D341Med (cell line): Measurements from ENCODE around the gene PHKB.

Source experiments
- DNase-seq: peaks from one replicate; pipeline ENCODE4 v3.0.0; 2012; ENCODE audit warnings: low spot score

The PHKB gene

DNA sequence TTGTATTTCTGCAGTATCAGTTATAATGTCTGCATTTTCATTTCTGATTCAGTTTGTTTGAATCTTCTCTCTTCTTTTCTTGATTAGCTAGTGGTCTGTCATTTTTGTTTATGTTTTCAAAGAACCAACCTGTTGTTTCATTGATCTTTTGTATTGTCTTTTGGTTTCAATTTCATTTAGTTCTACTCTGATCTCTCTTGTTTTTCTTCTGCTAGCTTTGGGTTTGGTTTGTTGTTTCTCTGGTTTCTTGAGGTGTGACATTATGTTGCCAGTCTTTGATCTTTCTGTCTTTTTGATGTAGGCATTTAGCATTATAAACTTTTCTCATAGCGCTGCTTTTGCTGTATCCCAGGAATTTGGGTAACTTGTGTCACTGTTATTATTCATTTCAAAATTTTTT, 107.2 kb downstream of the PHKB start:
- no peak for DNase-seq

DNA sequence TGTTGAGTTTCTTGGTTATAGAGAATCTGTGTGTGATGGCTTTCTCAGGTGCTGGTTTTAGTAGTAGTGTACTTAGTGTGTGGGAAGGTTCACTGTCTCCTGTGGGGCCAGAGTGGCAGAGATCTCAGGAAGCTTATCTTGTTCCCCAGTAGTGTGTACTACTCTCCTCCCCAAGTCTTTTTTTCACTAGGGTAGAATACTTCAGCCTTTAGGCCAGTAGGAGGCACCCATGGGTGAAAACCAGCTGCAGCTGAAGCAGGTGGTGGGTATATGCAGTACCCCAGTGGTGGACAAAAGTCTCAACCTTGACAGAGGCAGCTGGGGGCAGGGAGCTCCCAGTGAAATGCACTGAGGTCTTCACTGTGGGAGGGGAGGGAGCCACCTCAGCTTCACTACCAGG, 109.9 kb downstream of the PHKB start:
- DNase-seq, result no peak

DNA sequence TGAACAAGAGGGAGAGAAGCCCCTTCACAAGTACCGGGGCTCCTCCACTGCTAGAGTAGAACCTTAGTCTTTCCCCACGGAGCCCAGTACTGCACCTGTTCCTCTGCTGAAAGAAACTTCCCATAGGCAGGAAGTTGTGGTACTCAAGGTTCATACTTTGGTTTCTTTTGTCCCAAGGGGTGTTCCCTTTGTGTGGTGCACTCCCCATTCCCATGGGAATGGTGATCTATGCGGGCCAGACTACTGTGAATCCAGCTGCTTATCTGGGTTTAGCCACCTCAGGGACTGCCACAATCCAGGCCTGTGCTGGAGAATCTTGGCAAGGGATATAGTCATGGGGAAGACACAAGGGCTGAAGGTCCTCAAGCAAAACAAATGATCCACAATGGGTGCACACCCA, 110.6 kb downstream of the PHKB start:
- DNase-seq, result no peak

GRCh38 chr16:47574091-47575054, 113.2 kb downstream of the PHKB start:
- no peak for DNase-seq

DNA sequence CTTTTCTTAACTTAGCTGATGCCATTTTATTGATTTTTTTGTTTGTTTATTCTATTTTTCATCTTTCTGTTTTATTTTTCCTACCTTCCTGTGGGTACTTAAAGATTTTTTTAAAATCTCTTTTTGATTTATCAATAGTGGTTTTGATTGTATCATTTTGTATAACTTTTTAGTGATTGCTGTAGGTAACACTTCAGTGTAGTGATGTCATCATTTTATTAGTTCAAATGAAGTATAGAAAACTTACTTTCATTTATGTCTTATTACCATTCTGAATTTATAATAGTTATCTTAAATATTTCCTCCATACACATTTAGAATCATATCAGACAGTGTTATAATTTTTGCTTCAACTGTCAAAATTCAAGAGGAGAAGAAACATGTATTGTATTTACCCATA, 115.9 kb downstream of the PHKB start:
- no peak for DNase-seq

DNA sequence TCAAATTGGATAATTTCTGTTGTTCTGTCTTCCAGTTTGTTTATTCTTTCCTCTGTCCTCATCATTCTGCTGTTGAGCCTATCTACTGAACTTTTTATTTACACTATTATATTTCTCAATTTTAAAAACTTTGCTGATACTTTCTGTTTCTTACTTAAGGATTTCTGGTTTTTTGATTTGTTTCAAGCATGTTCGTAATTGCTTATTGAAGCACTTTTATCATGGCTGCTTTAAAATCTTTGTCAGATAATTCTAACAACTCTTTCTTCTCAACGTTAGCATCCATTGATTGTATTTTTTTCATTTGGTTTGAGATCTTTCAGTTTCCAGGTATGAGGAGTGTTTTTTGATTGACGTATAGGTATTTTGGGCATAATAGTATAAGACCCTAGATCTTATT, 116.9 kb downstream of the PHKB start:
- DNase-seq, result no peak

DNA sequence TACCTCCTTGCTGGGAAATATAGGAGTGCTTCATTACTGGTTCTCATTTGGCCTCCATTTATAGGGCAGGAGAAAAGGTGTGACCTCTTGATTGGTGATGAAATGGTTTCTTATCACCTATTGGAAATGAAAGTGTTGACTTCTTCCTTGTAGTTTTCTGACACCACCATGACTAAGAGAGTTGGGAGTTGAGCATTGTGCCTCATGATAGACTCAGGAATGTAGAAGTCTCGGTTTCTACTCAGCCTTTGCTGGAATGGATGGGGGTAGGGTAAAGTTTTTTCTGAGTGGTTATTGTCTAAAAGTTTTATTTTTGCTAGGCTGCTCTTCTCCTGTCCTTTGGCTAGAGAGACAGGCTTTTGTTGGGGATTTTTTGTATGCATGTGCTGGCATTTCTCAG, 117.4 kb downstream of the PHKB start:
- no peak for DNase-seq

GRCh38 chr16:47581114-47581513, 120.0 kb downstream of the PHKB start:
- no peak for DNase-seq

DNA sequence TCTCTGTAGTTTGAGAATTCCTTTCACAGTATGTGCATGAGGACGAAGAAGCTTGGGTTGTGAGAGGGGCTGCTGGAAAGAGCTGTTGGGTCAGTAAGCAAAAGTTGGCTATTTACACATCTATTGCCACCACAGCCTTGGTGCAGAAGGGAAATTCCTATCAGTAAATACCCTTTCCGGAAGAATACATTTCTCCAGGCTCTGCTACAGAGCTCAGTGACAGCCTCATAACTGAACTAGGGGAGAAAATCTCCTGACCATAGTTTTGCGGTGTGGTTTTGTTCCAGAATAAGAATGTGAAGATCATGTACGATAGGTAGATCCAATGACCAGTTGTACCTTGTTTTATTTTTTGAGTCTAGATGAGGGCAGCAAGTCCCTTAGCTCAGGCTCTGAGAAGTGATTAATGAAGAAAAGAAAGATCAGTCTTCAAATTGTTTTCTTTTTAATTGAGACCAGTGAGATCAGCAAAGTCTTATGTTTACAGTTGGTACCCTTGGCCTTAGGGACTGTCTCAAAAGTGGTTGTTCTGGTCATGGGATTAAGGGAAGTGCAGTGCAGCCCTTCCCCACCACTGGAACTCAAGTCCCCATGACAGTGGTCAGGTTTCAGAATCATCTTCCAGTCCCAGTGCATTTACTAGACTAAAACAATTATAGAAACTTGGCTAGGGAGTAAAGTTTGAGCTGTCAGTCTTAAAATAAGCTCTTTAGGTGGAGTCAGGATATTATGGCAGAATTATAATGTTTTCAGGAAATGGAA, 123.5 kb downstream of the PHKB start:
- DNase-seq, result no peak

DNA sequence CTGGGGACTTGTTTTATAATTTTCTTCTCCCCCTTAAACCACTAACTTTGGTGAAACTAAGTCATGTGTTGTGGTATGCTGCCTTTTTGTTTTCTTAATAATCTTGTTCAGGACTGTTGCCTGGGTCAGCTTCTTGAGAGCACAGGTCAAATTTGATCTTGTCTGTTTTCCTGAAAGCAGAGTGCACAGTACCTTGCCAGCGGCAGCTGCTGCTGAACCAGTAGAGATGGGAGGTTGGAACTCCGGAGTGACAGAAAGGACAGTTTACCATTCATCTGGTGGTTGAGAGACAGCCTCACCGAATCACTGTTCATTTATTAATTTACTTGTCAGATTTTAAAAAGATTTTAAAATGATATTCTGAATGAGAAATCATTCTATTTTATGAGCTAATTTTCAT, 125.0 kb downstream of the PHKB start:
- DNase-seq, result no peak

- DNase-seq, result no peak
These were observed 129.3 kb downstream of the PHKB start for GRCh38 chr16:47590472-47590871.

DNA sequence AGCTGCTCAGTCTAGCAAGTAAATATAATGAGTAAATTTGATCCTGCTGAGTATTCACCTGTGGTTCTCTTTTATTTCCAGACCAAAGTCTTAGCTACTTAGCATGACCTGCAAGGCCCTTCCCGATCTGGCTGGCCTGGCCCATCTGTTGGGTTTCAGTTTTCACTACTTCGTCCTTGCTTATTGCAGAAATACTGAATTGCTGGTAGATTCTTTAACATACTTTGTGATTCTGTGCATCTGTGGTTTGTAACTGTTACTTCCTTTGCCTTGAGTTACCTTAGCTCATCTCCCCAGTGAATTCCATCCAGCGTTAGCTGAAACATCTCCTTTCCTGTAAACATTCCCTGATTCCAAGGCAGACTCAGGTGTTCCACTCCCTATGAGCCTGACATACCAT, 131.1 kb downstream of the PHKB start:
- no peak for DNase-seq

- no peak for DNase-seq
These were observed 138.4 kb downstream of the PHKB start for GRCh38 chr16:47599512-47599911.

DNA sequence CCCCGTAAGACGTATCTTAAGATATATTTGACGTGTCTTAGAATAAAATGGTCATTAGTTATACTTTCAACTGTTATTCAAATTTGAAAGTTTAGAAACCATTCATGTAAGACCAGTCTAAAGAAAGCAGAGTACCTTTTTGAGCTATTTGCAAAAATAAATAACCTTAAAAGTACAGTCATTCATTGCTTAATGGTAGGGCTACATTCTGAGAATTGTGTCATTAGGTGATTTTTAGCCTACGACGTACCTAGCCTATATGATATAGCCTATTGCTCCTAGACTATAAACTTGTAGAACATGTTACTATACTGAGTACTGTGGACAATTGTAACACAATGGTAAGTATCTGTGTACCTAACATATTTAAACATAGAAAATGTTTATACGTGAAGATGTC, 139.2 kb downstream of the PHKB start:
- DNase-seq, result no peak

DNA sequence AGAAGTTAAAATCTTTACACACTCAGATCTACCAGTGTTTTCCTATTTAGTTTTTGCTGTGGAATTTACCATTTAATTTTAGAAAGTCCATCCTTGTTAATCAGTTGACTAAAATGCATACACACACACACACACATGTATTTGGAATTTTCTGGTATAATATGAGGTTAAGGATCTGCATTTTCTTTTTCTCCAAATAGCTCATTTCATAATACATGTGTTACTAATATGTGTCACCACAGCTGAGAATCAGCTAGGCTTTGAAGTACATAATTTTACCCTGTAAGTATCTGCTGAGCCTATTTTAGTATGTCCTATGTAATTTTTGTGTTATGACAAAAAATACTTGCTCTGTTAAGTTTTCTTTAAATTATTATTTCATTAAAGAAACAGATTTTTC, 143.2 kb downstream of the PHKB start:
- DNase-seq, result no peak

DNA sequence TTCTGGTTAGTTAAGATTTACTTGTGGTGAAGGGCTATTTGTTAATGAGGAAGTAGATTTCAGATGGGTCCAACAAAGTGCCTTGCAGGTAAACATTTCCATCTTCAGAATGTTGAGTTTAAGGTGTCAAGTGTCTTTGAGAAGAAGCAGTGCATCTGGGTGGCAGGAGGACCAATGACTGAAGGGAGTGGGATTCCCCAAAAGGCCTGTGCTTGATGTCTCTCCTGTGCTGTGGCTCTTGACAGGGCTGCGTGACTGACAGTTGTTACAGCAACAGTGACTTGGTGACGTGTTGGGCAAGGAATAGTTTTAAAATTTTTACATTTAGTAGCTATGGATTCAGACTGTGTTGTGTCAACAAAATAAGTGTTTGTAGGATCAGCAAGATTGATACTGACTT, 149.9 kb downstream of the PHKB start:
- DNase-seq, result no peak

DNA sequence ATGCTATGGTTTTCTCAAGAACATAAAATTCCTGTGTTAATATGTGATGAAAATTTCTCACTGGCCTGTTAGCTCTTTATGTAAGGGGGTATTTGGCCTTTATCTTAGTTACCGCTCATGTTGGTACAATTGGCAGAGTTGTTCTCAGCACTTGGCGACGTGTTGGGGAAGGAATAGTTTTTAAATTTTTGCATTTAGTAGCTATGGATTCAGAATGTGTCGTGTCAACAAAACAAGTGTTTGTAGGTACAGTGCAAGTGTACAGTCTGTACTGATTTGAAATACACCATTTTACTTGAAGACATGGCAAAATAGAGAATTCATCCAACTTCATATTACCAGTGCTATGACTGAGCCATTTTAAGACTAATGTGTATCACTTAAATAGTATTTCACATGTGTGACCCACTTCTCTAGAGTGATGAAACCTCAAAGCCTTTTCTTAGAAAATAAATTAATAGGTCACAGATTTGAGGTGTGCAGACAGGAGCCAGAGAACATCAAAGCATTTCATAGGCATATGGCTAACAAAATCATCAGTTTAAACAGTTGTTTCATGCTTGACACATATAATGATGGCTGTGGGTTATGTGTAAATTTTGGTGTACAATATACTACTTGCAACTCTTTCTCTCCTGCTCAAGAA, 150.8 kb downstream of the PHKB start:
- DNase-seq, result no peak

- no peak for DNase-seq
These were observed 151.6 kb downstream of the PHKB start for GRCh38 chr16:47612711-47613110.

- no peak for DNase-seq
These were observed 152.1 kb downstream of the PHKB start for GRCh38 chr16:47613251-47613650.

DNA sequence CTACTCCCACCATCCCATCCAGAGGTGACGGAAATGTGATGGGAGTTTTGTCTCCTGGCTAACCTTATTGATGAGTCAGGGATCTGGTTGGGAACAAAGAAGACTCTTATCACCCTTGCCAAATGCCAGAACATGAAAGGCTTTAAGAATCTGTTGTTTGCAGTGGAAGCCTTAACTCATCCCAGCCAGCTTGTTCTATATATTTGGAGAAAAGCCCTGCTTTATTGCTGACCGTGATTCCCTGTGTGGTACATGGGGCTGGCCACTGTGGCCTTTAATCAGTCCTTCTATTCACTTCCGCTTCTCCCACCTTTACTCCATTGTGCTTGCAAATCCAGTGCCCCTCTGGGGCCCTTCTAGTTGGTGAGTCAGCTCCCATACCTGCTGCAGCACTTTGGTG, 156.6 kb downstream of the PHKB start:
- DNase-seq, result no peak

DNA sequence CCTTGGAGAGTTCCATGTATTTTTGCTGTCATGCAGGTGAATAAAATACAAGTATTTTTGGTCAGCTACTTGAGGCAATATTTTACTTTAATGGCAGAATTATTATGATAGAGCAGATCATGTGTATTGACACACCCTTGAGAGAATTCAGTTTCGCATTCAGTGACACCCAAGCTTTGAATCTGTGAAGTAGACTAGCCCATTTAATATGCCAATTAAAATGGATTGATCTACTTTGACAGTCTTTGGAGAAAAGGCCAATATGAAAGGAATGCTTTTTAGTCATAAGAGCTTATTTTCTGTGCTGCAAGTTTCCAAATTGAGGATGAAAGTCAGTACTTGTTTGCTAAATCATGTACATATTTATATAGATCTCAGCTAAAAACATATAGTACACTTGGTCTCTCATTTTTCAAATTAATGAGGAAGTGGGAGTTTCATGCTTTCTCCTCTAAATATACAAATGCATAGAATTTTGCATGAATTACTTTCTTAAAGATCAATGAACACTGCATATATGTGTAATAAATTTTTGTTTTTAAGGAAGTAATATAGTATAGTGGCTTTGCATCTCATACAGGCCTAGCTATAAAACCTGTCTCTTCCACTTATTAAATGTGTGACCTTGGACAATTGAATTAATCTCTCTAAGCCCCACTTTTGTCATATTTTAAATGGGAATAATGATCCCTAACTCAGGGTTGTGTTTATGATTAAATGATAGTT, 161.5 kb downstream of the PHKB start:
- no peak for DNase-seq

- DNase-seq, result no peak
These were observed 163.4 kb downstream of the PHKB start for GRCh38 chr16:47624563-47624962.
